22Rv1 (cell line): ENCODE data around the gene ATP8B3.

Experiments
- H3K27ac ChIP-seq: fragments of 450-650 bp; 2 replicates; pipeline ENCODE4 v1.5.1; 2017
- CTCF ChIP-seq: fragments of 450-650 bp; IDR thresholded peaks from 2 replicates; pipeline ENCODE4 v1.5.1; 2017; ENCODE audit warnings: mild to moderate bottlenecking
- ZFX ChIP-seq: fragments of 450-650 bp; IDR thresholded peaks from 2 replicates; pipeline ENCODE4 v1.6.1; 2017; ENCODE audit warnings: antibody characterized with exemption, borderline replicate concordance

ATP8B3 gene

GRCh38 chr19:1754636-1755466, 57.2 kb downstream of the ATP8B3 start:
- no peak for TF ChIP-seq ZFX
- peak; percentile 8; the same call in 1 of the 2 replicates for TF ChIP-seq CTCF
- no peak overlapping the region for H3K27ac ChIP-seq

GRCh38 chr19:1754018-1754635, 57.9 kb downstream of the ATP8B3 start:
- no peak overlapping the region for H3K27ac ChIP-seq
- no peak for TF ChIP-seq ZFX
- no peak for TF ChIP-seq CTCF

GRCh38 chr19:1752757-1753728, 59.0 kb downstream of the ATP8B3 start, which contains the start of gene ONECUT3:
Gene ONECUT3 (plus strand): TSS chr19:1753506. CDS start chr19:1753663, 157 bp downstream.
- no peak for TF ChIP-seq CTCF
- no peak for TF ChIP-seq ZFX

GRCh38 chr19:1752009-1752756, 59.9 kb downstream of the ATP8B3 start:
- TF ChIP-seq ZFX (no peak), CTCF (no peak)
- H3K27ac ChIP-seq: no peak overlapping the region

More at GRCh38 chr19:1752757-1753728, 59.0 kb downstream of the ATP8B3 start, which contains the start of gene ONECUT3:
- no peak within 1 kb of the TSS for H3K27ac ChIP-seq

GRCh38 chr19:1751367-1752008, 60.6 kb downstream of the ATP8B3 start:
- TF ChIP-seq CTCF: no peak
- no peak for TF ChIP-seq ZFX
- no peak overlapping the region for H3K27ac ChIP-seq

- no peak for TF ChIP-seq CTCF
- no peak for TF ChIP-seq ZFX
- H3K27ac ChIP-seq: no peak overlapping the region
These were observed 61.6 kb downstream of the ATP8B3 start for GRCh38 chr19:1750343-1751021.
